Hepatocyte (in vitro differentiated cells): ENCODE measurements around the gene DKK3. TPM values are rescaled to one million over a fixed set of nuclear protein-coding genes. Genes with fewer than 3 reads are reported as not detected.

Experiments used
- DNase-seq: peaks from one replicate; pipeline ENCODE4 v3.0.0-alpha.2; 2016; ENCODE audit warnings: low spot score
- H2AFZ ChIP-seq: fragments of 200-600 bp; sonication (generic); 2 replicates; pipeline ENCODE4 v1.6.0; 2016; ENCODE audit warnings: antibody characterized with exemption, mild to moderate bottlenecking
- H3K27ac ChIP-seq: fragments of 200-600 bp; sonication (generic); 2 replicates; pipeline ENCODE4 v1.5.1; 2016; ENCODE audit warnings: mild to moderate bottlenecking
- H3K27me3 ChIP-seq: fragments of 200-600 bp; sonication (generic); 2 replicates; pipeline ENCODE4 v1.6.1; 2016
- H3K36me3 ChIP-seq: fragments of 200-600 bp; sonication (generic); replicated peaks from 2 replicates; pipeline ENCODE4 v1.5.1; 2016; ENCODE audit warnings: low read depth; ENCODE audit not compliant: insufficient read depth
- H3K4me1 ChIP-seq: fragments of 200-600 bp; sonication (generic); 2 replicates; pipeline ENCODE4 v1.5.1; 2016; ENCODE audit warnings: mild to moderate bottlenecking, moderate library complexity; ENCODE audit not compliant: insufficient read depth
- H3K4me2 ChIP-seq: fragments of 200-600 bp; sonication (generic); 2 replicates; pipeline ENCODE4 v1.6.0; 2016
- H3K4me3 ChIP-seq: fragments of 200-600 bp; sonication (generic); 2 replicates; pipeline ENCODE4 v1.5.1; 2016; ENCODE audit warnings: mild to moderate bottlenecking
- H3K79me2 ChIP-seq: fragments of 200-600 bp; sonication (generic); 2 replicates; pipeline ENCODE4 v1.6.0; 2017; ENCODE audit warnings: mild to moderate bottlenecking
- H3K9me2 ChIP-seq: fragments of 200-600 bp; sonication (generic); replicated peaks from 2 replicates; pipeline ENCODE4 v1.6.0; 2017; ENCODE audit warnings: mild to moderate bottlenecking; ENCODE audit not compliant: insufficient read depth
- H3K9me3 ChIP-seq: fragments of 200-600 bp; sonication (generic); 2 replicates; pipeline ENCODE4 v1.5.1; 2016; ENCODE audit warnings: low read depth, mild to moderate bottlenecking
- H4K20me1 ChIP-seq: fragments of 200-600 bp; sonication (generic); 2 replicates; pipeline ENCODE4 v1.6.0; 2016; ENCODE audit warnings: mild to moderate bottlenecking; ENCODE audit not compliant: insufficient read depth, poor library complexity, severe bottlenecking
- EZH2 ChIP-seq: fragments of 200-600 bp; sonication (generic); IDR thresholded peaks from 2 replicates; pipeline ENCODE4 v1.6.1; 2016; ENCODE audit warnings: antibody characterized with exemption, mild to moderate bottlenecking, borderline replicate concordance
- EZH2phosphoT487 ChIP-seq: fragments of 200-600 bp; sonication (generic); IDR thresholded peaks from one replicate; pipeline ENCODE4 v1.6.1; 2018; ENCODE audit warnings: antibody characterized with exemption, mild to moderate bottlenecking, low read depth, moderate library complexity; ENCODE audit not compliant: unreplicated experiment, severe bottlenecking
- WGBS: methylation state at CpG from one replicate; pipeline ENCODE4 v1.1.6; 2016; ENCODE audit warnings: low lambda C conversion rate; ENCODE audit errors: missing lambda C conversion rate; 5-methylcytosine and 5-hydroxymethylcytosine counted together
- polyA plus RNA-seq: library from polyadenylated mRNA; unstranded; fragments of >200 nt; fragmentation: Nextera tagmentation; extraction: Ambion mirVana; gene quantifications from 2 replicates; pipeline ENCODE4 v1.2.1, GENCODE V29; 2016
- total RNA-seq: library from RNA; depleted of rRNA; stranded (reverse); fragments of >200 nt; gene quantifications from 2 replicates; pipeline ENCODE4 v1.2.3, GENCODE V29; 2014
- TF ChIP-seq, protein P1 (sequence below): fragments of 200-600 bp; sonication (generic); IDR thresholded peaks from 2 replicates; pipeline ENCODE4 v1.5.1; 2016; ENCODE audit warnings: antibody characterized with exemption, mild to moderate bottlenecking; ENCODE audit not compliant: poor library complexity

The DKK3 gene
- total and polyA plus RNA-seq, 2 experiments from 2014 or later, result 64.3 to 71.3 TPM

DNA sequence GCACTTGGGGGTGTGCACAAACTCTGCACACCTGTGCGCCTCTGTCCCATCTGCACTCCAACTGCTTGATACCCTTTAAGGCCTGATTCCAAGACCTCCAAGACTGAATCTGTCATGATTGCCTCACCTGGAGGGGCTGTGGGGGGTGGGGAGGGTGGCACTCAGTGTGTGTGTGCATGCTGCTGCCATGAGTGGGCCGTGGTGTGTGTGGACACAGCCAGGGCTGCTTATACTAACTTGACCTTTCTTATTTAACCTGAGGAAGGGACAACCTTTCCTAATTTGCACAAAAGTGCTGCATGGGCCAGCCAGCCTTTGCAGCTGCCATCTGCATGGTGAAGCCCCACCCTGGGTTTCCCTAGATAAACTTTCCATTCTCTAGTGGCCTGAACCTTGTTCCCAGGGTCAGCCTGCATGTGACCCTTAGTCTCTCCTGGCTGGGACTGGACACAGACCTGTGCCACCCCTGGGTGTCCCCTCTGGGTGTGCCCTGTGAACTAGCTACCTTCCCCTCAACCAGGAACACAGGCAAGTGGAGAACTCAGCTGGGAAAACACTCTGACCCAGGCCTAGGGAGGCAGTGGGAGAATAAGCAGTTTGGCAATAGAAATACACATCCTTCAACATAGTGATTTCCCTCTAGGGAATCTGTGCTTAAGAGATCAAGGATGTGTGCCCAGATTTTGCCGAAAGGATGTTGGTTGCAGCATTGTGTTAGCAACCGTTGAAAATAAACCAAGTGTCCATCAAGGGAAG is 45.4 kb upstream of the DKK3 start:
- no peak overlapping the region for H3K4me2 ChIP-seq
- H3K9me3 ChIP-seq, result no peaks in the 10 kb centered on the region
- DNase-seq, result no peak
- no peaks in the 10 kb centered on the region for H3K9me2 ChIP-seq
- no peaks in the 10 kb centered on the region for H4K20me1 ChIP-seq
- 86% methylated on average over 4 of the region's 4 CpGs for WGBS
- H3K4me3 ChIP-seq, result no peak overlapping the region
- no peak overlapping the region for H3K27ac ChIP-seq
- H2AFZ ChIP-seq, result no peak overlapping the region
- no peaks in the 10 kb centered on the region for H3K79me2 ChIP-seq
- no peaks in the 10 kb centered on the region for H3K27me3 ChIP-seq
- TF ChIP-seq, protein P1, sequence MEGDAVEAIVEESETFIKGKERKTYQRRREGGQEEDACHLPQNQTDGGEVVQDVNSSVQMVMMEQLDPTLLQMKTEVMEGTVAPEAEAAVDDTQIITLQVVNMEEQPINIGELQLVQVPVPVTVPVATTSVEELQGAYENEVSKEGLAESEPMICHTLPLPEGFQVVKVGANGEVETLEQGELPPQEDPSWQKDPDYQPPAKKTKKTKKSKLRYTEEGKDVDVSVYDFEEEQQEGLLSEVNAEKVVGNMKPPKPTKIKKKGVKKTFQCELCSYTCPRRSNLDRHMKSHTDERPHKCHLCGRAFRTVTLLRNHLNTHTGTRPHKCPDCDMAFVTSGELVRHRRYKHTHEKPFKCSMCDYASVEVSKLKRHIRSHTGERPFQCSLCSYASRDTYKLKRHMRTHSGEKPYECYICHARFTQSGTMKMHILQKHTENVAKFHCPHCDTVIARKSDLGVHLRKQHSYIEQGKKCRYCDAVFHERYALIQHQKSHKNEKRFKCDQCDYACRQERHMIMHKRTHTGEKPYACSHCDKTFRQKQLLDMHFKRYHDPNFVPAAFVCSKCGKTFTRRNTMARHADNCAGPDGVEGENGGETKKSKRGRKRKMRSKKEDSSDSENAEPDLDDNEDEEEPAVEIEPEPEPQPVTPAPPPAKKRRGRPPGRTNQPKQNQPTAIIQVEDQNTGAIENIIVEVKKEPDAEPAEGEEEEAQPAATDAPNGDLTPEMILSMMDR, result no peak
- no peak for TF ChIP-seq EZH2
- no peaks in the 10 kb centered on the region for H3K36me3 ChIP-seq
- H3K4me1 ChIP-seq, result no peaks in the 10 kb centered on the region

DNA sequence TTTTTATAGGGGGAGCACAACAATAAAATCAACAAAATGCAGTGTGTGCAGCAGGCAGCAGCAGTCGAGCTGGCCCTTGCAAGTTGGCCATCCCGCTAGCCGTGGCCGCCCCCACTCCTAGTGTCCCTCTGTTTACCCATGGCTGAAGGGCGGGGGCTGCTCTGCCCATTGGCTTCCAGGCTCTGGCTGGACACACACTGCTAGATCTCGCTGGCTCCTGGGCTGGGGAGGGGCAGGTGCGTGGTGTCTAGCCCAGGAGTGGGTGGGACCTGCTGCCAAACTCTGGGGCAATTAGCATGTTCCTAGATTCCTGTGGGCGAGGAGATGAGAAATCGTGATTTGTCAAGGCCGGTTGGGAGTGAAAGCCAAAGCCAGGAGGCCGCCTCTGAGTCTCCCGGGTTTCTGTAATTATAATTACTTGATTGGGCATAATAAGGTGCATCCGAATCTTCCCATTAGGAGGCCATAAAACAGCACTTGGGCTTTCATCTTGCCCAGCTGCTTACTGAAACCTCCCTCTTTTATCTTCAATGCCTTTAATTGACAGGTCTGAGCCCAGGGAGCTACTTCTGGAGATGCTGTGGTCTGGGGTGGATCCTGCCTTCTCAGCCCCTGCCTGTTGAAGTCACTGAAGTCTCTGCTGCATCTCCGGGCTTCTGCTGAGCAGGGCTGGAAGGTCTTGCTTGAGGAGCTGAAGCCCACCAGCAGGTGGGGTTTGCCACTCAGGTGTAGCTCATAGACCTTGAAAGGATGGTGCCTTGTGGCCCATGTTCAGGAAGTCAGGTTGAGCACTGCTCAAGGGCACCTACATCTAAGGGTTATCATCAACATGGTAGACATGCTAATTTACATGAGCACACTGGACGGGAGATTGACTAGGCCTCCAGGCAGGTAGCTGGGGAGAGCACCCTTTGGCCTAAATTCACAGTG is 44.5 kb upstream of the DKK3 start:
- H3K27ac ChIP-seq, result no peak overlapping the region
- no peaks in the 10 kb centered on the region for H3K9me2 ChIP-seq
- 76% methylated on average over 15 of the region's 15 CpGs for WGBS
- H2AFZ ChIP-seq, result no peak overlapping the region
- H3K4me1 ChIP-seq, result no peaks in the 10 kb centered on the region
- H4K20me1 ChIP-seq, result no peaks in the 10 kb centered on the region
- H3K36me3 ChIP-seq, result no peaks in the 10 kb centered on the region
- H3K4me3 ChIP-seq, result no peak overlapping the region
- no peak for DNase-seq
- TF ChIP-seq, protein P1, result peak; percentile 5
- TF ChIP-seq EZH2, result no peak
- H3K9me3 ChIP-seq, result no peaks in the 10 kb centered on the region
- no peaks in the 10 kb centered on the region for H3K79me2 ChIP-seq
- H3K27me3 ChIP-seq, result no peaks in the 10 kb centered on the region
- H3K4me2 ChIP-seq, result no peak overlapping the region

DNA sequence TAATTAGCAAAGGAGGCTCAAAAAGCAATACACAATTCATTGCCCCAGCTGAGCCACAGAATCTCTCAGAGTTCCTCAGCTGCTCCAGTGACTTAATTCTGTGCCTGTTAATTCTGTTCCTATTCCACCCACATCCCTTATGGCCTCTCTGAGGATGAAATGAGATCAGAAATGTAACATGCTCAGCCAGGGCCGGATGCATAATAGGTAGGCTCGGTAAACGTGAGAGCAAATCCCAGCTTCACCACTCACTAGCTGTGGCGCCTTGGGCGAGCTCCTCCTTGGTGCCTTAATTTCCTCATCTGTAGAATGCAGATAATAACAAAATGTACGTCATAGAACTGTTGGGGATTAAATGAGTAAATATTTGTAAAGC is 42.8 kb upstream of the DKK3 start:
- WGBS, result 91% methylated on average over 6 of the region's 6 CpGs
- TF ChIP-seq, protein P1, result no peak
- TF ChIP-seq EZH2phosphoT487 (no peak), EZH2 (no peak)
- no peaks in the 10 kb centered on the region for H3K36me3 ChIP-seq

More for the DNA sequence above, 42.8 kb upstream of the DKK3 start:
- Histone ChIP-seq H3K9me3 (no peaks in the 10 kb centered on the region), H3K4me3 (no peak overlapping the region), H2AFZ (no peak overlapping the region), H3K4me1 (no peaks in the 10 kb centered on the region), H3K9me2 (no peaks in the 10 kb centered on the region), H3K79me2 (no peaks in the 10 kb centered on the region), H3K4me2 (no peak overlapping the region), H3K27me3 (no peaks in the 10 kb centered on the region), H4K20me1 (no peaks in the 10 kb centered on the region), H3K27ac (no peak overlapping the region)
- no peak for DNase-seq
